H1 (cell line): Measurements from ENCODE around the gene RELT.

Experiments
- NRF1 ChIP-seq: IDR thresholded peaks from 2 replicates; pipeline ENCODE4 v1.6.1; 2011; ENCODE audit warnings: mild to moderate bottlenecking, low read depth, low read length, improper control_type of control experiment
- TAF1 ChIP-seq: IDR thresholded peaks from 2 replicates; pipeline ENCODE4 v1.6.1; 2011; ENCODE audit warnings: mild to moderate bottlenecking, low read depth, low read length

DNA sequence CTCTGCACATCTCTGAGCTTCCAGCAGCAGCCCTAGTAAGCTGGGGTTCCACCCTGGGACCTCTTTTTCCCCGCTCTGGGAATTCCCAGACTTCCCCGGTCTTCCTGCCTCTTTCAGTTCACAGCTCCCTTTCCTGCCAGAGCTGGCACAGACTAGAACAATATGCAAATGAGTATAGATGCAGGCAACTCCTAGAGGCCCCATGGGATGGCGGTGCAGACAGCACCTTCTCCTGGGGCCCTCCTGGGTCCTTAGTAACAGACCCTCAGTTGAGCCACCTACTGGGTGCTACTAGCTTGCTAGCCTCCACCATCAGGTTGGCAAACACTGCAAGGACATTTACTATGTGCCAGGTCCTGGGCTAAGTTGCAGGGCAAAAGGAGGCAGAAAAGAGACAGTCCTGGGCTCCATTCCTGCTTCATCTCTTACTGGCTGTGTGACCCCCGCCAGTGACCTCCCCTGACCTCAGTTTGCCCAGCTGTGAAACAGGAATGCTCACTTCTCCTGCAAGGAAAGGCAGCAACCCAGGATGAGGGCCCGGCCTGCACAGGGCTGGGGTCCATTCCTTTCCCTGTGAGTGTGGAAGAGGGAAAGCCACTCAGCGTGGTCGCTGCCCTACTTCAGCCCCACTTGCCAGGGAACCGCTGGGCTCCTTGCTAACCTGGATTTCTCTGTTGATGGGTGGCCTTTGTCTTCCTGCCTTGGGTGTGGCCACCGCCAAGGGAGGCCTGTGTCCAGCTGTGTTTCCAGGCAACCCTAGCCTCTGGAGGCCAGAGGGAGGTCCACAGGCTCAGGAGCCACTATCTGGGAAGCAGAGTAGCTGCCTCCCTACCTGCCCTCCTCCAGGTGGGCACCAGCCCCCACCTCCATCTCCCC is 7.3 kb downstream of the RELT start:
- TF ChIP-seq NRF1: no peak
- no peak for TF ChIP-seq TAF1
